Stimulated activated CD4-positive, alpha-beta T cell treated with anti-CD3 and anti-CD28 coated beads, Interleukin-2, amount 100 ng/mL, for 4 hours (primary cell): ENCODE data around the gene TREH.
A peak's percentile ranks its signal among the peaks of the same experiment; 100 is the strongest.
"Not testable (repeated sequence)": the region's sequence is repeated elsewhere in the genome, so short reads cannot be mapped to it uniquely, and the experiment has no call there.

ENCODE experiments used
- DNase-seq: peaks from one replicate; pipeline ENCODE4 v3.0.0-alpha.2; 2020; ENCODE audit warnings: low read depth

TREH gene

DNA sequence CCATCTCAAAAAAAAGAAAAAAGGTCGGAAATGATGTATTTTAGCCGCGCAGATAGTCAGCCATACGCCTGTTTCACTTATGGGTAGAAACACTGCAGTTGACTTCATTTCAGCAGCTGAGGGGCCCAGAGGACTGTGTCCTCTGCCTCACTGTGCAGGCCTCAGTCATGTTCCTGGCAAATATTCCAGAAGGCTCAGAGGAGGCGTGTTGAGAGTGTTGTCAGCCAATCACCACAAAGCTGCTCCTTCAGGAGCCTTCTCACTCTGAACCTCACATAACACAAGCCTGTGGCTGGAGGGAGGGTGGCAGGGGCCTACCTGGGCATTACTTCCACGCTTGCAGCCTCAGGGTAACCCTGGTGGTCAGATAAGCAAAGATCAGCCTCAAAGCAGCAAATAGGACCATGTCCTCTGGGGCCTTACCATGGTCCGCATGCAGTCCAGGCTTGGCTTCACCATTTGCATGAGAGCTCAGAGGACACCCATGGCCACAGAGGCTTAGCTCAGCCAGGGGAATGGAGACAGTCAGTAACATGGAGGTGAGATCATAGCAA, 17.3 kb upstream of the TREH start:
- DNase-seq: no peak

DNA sequence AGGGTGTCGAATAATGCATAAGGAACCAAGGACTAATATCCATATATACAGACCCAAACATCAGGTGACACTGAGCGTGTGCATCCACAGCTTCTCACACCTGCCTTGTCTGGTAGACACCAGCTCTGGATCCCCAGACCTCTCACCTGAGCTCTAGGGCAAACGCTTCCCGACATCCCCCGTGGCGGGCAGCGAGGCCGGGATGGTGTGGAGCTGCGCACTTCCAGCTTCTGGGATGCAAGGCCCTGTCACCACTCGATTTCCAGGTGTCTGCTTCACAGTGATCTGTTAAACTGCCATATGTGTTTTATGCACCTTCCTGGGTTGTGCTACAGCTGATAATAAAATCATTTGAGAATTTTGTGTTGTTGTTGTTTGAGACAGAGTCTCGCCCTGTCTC, 15.3 kb upstream of the TREH start:
- no peak for DNase-seq

DNA sequence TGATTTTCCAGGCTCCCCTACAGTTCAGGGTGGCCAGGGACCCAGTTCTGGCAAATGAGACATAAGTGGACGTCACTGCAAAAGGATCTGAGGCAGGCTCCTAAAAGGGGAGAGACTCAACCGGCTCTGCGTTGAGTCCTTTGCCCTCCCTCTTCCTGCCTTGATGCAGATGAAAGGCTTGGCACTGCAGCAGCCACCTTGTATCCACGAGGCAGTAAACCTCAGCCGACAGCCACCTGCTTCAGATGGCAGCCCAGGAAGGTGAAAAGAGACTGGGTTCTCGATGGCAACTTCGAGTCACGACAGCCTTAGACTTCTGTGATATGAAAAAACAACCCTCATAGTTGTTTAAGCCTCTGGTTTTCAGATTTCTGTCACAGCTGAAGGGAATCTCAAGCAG, 14.7 kb upstream of the TREH start:
- DNase-seq: no peak

DNA sequence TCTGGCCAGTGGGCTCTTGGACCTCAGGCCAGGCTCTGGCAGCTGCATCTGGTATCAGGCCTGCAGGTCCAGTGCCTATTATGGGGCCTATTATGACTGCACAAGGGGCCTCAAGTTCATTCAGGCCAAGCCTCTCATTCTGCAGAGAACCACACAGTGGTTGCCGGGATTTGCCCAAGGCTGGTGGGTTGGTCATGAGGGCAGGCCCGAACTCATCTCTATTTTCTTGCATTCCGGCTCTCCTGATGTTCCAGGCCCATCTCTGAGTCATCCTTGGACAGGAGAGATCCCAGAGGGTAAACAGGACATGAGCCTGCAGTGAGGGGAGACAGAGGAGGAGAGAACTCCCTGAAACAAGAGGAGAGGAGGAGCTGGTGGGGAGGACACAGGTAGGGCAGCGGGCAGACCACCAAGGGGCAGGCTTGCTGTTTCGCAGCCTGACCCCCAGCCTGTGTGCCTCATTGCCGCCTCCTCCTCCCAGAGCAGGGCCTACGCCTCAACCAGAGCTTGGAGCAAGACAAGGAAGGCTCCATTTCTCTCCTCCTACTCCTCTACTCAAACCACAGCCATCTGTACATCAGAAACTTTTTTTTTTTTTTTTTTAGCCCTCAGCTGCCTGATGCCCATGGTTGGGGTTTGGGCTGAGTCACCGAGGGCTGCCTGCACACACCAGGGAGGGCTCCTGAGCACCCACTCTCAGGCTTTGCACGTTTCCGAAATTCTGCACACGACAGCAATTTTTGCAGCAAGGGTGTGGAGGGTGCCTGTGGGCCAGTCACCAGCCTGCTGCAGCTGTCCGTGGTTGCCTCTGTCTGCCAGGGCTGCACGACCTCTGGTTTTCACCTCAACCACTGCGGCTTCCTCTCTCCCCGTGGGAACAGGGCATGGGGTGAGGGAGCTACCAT, 12.7 kb upstream of the TREH start:
- DNase-seq: peak; percentile 57

DNA sequence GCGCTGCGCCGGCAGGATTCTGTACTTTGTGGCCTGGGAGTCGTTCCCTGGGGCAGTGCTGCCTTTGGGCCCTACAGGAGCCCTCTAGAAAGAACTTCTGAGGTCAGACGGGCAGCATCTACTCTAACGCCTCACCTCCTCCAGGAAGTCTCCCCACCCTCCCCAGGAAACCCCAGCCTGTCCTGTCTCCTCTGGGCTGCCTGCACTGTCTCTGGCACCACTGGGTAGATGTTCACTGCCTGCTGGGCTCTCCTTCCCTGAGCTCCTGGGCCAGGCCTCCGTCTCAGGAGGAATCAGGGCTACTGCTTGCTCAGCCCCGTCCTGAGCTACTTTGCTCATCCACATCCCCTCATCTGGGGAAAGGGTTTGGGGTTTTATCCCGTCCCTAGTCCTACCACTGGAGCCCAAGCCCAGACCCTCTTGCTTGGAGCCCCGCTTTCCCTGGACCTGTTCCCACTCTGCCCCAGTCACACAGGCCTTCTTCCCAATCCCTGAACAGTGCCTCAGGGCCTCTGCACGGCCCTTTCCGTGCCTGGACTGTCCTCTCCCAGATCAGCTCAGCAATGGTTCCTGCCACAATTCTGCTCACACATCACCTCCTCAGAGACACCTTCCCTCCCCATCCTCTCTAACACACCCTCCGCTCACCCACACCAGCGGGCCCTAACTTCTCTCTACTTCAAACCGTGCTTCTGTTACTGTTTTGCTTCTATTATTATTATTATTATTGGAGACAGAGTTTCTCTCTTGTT, 11.3 kb upstream of the TREH start:
- DNase-seq: no peak

DNA sequence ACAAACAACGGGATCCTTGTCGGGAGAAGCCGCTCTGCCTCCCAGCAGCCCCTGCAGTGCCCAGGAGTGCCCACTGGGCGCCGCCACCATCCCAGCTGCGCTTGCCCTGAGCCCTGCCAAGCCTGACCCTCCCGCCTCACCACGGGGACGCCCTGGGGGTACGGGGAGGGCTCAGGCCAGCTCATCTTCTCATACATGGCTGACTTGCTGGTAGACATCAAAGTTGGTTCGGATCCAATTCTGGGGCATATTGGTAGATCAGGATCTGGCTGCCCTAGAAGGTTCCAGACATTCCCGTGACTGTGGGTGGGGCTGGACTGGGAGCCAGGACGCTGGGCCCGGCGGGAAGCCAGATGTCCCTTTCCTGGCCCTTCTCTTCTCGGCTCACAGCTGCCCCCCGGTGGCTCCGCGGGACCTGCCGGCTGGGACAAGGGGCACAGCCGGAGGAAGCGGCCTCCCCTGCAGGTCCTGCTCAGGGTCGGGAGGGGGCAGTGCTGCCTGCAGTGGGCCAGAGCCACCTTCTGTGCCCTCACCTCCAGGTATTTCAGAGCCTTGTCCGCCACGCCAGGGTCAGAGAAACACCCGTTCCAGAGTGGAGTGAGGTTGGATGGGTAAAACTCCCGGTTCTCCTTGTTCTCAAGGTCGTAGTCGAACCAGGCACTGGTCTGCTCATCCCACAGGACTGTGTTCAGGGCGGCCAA, 10.6 kb upstream of the TREH start:
- peak; percentile 67 for DNase-seq

DNA sequence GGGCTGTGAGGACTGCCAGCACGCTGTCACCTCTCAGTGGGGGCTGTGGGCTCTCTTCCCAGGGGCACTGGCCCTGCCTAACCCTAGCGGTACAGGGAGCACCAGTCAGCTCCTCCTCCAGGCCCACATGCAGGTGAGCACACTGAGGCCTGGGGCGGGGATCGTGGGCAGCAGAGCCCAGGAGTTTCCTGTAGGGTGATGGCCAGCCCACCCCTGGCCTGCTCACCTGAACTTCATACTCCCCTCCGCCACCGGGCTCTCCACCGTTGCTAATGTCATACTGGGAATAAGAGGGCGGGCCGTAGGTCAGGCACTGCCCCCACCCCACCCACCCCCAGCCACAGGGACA, 10.0 kb upstream of the TREH start:
- DNase-seq: no peak

DNA sequence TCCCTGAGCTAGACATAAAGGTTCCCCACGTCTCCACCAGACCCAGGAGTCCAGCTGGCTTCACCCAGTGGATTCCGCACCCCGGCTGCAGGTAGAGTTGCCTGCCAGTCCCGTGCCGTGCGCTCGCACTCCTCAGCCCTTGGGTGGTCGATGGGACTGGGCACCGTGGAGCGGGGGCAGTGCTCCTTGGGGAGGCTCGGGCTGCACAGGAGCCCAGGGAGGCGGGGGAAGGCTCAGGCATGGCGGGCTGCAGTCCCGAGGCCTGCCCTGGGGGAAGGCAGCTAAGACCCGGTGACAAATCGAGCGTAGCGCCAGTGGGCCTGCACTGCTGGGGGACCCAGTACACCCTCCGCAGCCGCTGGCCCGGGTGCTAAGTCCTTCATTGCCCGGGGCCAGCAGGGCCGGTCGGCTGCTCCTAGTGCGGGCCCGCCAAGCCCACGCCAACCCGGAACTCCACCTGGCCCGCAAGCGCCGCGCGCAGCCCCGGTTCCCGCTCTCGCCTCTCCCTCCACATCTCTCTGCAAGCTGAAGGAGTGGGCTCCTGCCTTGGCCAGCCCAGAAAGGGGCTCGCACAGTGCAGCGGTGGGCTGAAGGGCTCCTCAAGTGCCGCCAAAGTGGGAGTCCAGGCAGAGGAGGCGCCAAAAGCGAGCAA, 9.5 kb upstream of the TREH start:
- DNase-seq: no peak

DNA sequence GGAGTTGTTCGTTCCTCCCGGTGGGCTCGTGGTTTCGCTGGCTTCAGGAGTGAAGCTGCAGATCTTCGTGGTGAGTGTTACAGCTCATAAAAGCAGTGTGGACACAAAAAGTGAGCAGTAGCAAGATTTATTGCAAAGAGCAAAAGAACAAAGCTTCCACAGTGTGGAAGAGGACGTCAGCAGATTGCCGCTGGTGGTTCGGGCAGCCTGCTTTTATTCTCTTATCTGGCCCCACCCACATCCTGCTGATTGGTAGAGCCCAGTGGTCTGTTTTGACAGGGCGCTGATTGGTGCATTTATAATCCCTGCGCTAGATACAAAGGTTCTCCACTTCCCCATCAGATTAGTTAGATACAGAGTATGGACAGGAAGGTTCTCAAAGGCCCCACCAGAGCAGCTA, 8.9 kb upstream of the TREH start:
- not testable (repeated sequence) for DNase-seq

DNA sequence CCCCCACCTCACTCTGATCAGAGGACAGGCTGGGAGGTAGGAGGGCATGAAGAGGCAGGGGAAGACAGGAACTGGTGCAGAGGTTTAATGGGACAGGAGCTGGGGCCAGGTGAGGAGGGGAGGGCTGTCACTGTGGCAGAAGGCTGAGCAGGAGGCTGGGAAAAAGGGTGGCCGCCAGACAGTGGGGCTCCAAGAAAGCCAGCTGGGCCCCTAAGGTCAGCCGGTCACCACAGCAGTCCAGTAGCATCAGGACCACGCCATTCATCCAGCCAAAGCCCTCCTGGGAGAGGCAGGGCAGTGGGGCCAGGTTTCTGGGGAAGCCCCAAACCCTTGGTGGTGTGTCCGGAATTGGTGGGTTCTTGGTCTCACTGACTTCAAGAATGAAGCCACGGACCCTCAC, 8.5 kb upstream of the TREH start:
- DNase-seq: no peak

DNA sequence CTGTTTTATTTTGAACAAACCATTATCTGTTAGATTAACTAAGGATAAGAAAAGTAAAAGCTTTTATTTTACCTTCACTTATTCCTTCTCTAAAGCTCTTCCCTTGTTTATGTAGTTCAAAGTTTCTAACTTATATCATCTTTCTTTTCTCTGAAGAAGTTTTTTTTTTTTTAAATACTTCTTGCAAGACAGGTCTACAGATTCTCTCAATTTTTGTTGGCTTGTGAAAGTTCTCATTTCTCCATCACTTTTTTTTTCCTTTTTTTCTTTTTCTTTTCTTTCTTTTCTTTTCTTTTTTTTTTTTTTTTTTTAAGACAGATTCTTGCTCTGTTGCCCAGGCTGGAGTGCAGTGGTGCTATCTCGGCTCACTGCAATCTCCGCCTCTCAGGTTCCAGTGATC, 4.7 kb upstream of the TREH start:
- no peak for DNase-seq

DNA sequence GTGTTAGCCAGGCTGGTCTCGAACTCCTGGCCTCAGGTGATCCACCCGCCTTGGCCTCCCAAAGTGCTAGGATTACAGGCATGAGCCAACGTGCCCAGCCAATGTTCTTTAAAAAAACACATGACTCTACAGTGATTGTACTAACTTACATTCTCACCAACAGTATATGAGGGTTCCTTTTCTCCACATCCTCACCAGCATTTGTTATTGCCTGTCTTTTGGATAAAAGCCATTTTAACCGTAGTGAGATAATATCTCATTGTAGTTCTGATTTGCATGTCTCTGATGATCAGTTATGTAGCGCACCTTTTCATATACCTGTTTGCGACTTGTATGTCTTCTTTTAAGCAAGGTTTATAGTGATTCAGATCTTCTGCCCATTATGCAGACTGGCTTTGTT, 3.5 kb upstream of the TREH start:
- DNase-seq: not testable (repeated sequence)

DNA sequence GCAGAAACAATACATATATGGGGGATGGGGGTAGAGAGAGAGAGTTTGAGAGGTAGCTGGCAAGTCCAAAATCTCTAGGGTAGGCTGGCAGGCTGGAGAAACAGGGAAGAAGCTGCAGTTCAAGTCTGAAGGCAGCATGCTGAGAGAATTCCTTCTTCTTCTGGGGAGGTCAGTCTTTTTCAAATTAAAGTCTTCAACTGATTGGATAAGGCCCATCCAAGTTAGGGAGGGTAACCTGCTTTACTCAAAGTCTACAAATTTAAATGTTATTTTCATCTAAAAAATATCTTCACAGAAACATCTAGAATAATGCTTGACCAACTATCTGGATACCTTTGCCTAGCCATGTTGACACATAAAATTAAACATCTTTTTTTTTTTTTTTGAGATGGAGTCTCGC, 2.9 kb upstream of the TREH start:
- no peak for DNase-seq

DNA sequence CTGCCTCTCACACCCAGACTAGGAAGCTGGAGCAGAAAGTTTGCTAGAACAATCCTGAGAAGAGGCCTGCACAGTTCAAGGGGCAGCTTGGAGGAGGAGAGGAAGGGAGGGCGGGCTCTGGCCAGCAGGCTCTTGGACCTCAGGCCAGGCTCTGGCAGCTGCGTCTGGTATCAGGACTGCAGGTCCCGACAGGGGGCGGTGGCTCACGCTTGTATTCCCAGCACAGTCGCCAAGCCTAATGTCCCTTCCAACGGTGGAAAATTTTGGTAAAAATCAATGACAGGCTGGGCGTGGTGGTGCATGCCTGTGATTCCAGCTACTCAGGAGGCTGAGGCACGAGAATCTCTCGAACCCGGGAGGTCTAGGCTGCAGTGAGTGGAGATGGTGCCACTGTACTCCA, 542 bp downstream of the TREH start:
- not testable (repeated sequence) for DNase-seq

DNA sequence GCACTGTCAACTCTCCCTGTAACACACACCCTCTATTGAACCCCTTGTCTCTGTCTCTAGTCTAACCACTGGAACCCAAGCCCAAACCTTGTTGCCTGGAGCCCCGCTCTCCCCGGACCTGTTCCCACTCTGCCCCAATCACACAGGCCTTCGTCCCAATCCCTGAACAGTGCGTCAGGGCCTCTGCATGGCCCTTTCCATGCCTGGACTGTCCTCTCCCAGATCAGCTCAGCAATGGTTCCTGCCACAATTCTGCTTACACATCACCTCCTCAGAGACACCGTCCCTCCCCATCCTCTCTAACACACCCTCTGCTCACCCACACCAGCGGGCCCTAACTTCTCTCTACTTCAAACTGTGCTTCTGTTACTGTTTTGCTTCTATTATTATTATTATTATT, 1.5 kb downstream of the TREH start:
- no peak for DNase-seq

DNA sequence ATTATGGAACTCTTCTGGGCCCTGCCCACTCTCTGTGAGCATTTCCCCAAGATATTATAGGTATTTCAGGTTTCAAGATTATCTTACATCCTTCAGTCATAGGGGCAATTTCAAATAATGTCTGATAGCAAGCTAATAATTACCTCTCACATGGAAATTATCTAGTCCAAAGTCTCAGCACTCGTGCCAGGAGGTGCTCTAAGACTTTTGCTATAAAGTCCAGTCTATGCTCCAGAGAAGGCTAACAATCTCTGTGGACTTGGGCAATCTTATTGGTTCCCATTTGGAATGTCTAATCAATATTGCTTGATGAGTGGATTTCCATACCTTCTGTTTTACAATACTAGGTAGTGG, 5.4 kb downstream of the TREH start:
- DNase-seq: no peak

DNA sequence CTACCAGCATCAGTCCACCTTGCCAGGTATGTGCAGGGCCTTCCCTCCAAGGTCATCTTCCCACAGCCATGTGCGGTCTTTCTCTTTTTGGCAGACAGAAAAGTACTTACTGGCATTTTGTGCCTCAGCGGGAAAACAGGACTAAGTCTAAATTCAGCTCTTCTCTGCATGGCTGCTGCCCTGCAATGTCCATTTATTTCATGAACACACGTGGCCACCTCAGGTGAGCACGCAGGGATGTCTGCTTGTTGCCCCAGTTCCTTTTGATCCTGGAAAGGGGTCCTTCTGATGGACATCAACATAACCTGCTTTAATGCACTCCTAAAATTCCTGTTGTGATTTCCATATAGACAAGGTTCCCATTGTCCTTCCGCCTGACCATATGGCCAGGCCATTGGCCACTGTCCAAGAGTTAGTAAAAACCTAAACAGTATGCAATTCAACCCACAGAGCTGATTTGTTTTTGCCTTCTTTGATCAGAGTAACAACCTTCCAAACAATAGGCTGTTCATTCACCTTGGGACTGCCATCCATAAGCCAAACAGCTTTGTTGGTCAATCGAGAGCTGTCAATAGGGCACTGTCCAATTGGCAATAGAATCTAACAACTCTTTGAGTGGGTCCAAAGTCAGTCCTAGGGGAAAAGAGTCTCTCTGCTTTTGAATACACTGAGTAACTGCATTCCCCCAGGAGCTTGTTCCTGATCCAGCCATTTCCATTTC, 5.9 kb downstream of the TREH start:
- DNase-seq: no peak

DNA sequence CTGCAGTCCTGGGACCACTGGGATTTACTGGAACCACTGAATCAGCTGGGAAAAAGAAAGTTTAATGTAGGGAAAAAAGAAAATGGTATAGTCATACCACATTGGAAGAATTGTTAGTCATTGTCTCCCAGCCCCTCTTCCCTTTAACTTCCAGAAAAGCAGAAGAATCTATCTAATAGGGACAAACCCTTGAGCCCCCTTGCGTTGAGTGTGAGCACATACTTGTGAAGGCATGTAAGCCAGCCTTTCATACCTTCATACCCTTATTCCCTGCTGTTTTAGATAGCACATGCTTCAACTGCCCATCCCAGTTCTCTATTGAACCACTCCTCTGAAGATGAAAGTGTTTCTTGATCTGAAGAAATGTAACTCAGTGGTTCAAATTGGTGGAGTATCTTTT, 6.6 kb downstream of the TREH start:
- DNase-seq: no peak

DNA sequence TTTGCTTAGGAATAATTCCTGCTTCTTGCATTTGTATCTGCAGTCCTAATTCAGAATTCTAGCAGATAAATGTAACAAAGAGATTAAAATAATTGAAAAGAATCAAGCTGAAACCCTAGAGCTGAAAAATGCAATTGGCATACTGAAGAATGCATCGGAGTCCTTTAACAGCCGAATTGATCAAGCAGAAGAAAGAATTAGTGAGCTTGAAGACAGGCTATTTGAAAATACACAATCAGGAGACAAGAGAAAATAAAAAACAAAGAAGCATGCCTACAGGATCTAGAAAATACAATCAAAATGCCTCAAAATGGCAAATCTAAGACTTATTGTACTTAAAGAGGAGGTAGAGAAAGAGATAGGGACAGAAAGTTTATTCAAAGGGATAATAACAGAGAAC, 8.2 kb downstream of the TREH start:
- no peak for DNase-seq

DNA sequence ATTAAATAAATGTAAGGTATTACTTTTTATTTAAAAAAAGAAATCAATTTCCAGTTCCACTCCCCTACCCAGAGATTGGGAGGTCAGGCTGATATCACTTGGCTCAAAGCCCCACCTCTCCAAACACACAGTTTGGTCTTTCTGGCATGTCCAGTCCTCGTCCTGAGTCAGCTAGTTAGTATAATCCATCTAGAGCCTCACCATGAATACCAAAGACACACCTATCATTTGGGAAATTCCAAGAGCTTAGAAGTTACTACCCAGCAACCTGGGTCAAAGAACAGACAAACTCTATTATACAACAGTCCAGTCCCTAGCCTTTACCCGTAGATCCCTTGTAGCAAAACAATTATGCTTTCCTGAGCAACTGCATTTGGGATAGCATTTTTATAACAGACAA, 9.4 kb downstream of the TREH start:
- no peak for DNase-seq

DNA sequence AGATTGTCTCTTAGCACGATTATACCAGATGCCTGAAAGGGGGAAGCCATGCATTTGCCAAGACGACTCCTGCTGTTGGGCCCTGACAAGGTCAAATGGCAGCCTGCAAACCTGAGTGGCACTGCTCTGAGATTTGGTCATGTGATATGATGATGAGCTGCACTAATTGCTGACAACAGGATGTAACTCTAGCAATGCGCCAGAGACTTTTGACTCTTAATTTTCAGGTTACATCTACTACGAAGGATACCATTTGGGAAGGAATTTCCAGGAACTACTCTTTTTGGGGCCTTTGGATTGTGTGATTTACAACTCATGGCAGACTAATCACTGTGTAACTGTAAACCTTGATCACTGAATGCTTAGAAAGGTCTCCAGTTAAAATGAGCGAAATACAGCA, 13.1 kb downstream of the TREH start:
- no peak for DNase-seq

DNA sequence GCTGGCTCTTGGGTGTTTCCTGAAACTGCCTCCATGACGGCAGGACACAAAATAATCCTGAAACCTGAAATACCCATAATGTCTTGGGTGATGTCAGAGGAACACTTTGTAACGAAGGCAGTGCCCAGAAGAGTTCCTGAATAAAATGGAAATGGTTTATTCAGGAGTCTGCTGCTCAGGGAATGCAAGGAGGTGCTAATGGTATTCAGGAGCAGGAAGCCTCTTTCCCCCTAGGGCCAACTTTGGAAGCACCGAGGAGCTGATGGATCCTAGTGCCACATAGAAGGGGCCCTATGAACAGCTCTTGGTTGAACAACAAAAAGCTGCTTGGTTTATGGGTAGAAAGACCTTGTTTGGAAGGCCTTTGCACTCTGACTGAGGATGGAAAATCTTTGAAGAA, 15.5 kb downstream of the TREH start:
- no peak for DNase-seq
